Esophagus mucosa (tissue), 1 donor: Measurements from ENCODE around the gene TMUB1. TPM values are rescaled to one million over a fixed set of nuclear protein-coding genes. Genes with fewer than 3 reads are reported as not detected.

Experiments
- total RNA-seq: library from RNA; stranded (reverse); gene quantifications from one replicate; pipeline ENCODE4 v1.2.4, GENCODE V29; 2023
- donor health status: DM: yes; HTN: yes; CAD: no.

The TMUB1 gene
- total RNA-seq, 1 donor from 2014 or later: 23.2 TPM

Other genes with a start within 250 kb of the TMUB1 start
- 6.3 TPM for gene AOC1, start 231.0 kb downstream of the TMUB1 start, total RNA-seq
- 0.20 TPM for gene KCNH2, start 105.2 kb downstream of the TMUB1 start, total RNA-seq
- 3.1 TPM for gene NOS3, start 92.5 kb downstream of the TMUB1 start, total RNA-seq
- 16.7 TPM for gene ATG9B, start 59.0 kb downstream of the TMUB1 start, total RNA-seq
- 25.1 TPM for gene ABCB8, start 55.0 kb downstream of the TMUB1 start, total RNA-seq
- gene ASIC3, start 35.0 kb downstream of the TMUB1 start, total RNA-seq: 0.52 TPM
- 11.4 TPM for gene CDK5, start 25.6 kb downstream of the TMUB1 start, total RNA-seq
- 35.9 TPM for gene SLC4A2, start 23.9 kb downstream of the TMUB1 start, total RNA-seq
- 55.5 TPM for gene FASTK, start 2.7 kb downstream of the TMUB1 start, total RNA-seq
- gene AGAP3, start 3.0 kb upstream of the TMUB1 start, total RNA-seq: 76.1 TPM
- not detected for gene GBX1, start 84.2 kb upstream of the TMUB1 start, total RNA-seq
- not detected for gene ASB10, start 103.8 kb upstream of the TMUB1 start, total RNA-seq
- not detected for gene H2BK1, start 127.0 kb upstream of the TMUB1 start, total RNA-seq
- gene ABCF2, start 143.7 kb upstream of the TMUB1 start, total RNA-seq: 25.7 TPM
- 10.9 TPM for gene CHPF2, start 149.0 kb upstream of the TMUB1 start, total RNA-seq
- 6.7 TPM for gene SMARCD3, start 165.2 kb upstream of the TMUB1 start, total RNA-seq